DMS79 (cell line): ENCODE results near the gene GHR.
"Not testable (repeated sequence)": the region's sequence is repeated elsewhere in the genome, so short reads cannot be mapped to it uniquely, and the experiment has no call there.

Experiments
- DNase-seq: peaks from one replicate; lab custom pipeline; 2025; lab: John Stamatoyannopoulos, UW

Gene GHR

GRCh38 chr5:42645138-42645537, 221.9 kb downstream of the GHR start:
- no peak for DNase-seq

GRCh38 chr5:42648036-42648435, 224.8 kb downstream of the GHR start:
- DNase-seq: no peak

- DNase-seq: no peak
Observed at GRCh38 chr5:42648915-42649314, 225.7 kb downstream of the GHR start.

DNA sequence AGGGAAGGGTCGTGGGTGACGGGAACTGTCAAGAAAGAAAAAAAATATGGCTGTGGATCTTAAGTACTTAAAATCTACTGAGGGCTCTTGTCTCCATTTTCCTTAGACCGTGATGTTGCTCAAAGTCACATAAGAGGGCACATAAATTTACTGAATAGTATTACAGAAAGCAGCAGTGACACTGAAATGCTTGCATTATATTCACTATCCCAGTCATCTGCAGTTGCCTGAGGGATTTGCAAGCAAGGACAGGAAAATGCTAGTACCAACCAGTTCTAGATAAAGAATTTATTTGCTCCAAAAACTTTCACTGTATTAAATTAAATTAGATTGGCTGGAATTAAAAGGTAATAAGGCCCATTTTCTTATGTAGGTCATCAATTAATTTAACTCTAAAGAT, 226.8 kb downstream of the GHR start:
- DNase-seq: no peak

GRCh38 chr5:42653705-42654104, 230.5 kb downstream of the GHR start:
- no peak for DNase-seq

DNA sequence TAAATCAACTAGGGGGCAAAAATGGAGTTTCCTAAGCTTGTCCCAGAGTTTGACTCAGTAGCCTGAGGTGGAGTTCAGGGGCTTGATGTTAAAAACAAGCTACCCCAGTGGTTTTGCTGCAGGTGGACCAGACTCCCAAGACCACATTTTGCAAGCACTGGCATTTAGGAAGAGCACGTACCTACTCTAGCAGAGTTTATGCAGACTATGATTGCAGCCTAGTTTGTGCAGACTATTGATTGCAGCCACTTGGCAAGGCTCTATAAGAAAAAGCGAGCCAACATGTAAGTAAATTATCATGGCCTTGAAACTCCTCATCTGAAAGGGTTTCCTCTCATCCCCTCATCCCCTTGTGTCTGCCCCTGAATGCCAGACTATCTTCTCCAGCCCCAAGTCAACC, 231.4 kb downstream of the GHR start:
- no peak for DNase-seq

DNA sequence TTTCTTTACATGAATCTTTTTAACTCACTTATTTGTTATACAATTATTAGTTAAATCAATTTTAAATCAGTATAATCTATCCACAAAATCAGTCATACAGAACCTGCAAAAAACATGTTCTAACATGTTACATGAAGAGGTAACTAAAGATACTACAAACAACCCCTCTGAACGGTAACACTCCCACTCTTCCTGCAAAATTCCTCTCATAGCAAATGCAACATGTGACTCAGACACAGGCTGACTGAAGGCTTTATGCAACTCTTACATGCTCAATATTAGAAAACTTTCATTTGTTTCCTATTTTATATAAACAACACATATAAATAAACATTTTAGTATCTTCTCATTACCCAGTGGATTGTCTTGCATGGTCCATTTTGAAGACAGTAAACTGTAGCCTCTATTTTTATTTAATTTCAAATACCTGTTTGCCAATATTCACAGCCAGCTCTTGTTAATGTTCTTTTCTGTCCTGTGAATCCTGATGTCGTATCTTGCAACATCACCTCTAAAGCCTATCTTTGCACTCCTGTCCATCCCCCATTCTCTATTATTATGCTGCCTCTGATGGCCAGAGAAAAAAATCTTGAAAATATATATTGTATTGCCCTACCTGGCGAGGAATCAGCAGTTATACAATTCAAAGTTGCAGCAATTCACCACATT, 232.9 kb downstream of the GHR start:
- no peak for DNase-seq

DNA sequence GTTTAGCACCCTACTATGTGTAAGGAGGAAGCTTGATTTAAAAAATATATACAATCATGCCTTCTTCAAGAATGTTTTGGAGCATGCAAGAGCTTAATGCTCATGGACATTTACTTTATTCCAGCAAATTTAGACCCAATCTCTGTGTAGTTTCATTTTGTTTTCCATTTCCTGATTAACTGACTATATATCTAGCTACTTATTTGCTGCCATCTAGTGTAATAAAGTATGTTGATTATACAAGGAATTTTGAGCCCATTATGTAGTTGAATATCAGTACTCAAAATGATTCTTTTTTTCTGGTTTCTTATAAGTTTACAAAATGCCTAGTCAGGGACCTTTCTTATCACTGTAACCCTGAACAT, 233.4 kb downstream of the GHR start:
- DNase-seq: no peak

GRCh38 chr5:42659869-42660268, 236.6 kb downstream of the GHR start:
- not testable (repeated sequence) for DNase-seq

- DNase-seq: no peak
Observed at GRCh38 chr5:42665857-42666256, 242.6 kb downstream of the GHR start.

DNA sequence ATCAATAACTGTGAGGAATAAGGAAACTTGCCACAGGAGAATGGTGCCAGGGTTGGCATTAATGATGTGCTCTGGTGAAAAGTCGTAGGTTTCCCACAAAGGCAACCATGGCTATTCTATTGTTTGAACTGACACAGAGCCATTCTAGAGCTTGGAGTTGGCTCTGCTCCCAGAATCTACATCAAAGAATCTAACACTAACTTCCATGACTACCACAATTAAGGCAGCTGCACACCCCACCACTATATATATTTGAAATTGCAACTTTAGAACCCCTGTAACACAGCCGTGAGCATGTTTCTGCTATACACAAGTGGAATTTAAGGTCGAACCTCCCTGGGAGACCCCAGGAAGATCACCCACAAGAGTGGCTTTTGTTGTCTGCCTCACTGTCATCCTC, 243.6 kb downstream of the GHR start:
- DNase-seq: no peak

GRCh38 chr5:42668254-42668653, 245.0 kb downstream of the GHR start:
- DNase-seq: no peak

DNA sequence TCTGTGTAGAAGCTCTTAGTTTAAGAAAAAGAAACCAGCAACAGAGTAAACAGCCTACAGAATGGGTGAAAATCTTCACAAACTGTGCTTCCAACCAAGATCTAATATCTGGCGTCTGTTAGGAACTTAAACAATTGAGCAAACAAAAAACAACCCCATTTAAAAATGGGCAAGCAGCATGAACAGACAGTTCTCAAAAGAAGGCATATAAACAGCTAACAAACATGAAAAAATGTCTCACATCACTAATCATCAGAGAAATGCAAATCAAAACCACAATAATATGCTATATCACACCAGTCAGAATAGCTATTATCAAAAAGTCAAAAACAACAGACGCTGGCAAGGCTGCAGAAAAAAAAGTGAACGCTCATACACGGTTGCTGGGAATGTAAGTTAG, 249.7 kb downstream of the GHR start:
- no peak for DNase-seq

DNA sequence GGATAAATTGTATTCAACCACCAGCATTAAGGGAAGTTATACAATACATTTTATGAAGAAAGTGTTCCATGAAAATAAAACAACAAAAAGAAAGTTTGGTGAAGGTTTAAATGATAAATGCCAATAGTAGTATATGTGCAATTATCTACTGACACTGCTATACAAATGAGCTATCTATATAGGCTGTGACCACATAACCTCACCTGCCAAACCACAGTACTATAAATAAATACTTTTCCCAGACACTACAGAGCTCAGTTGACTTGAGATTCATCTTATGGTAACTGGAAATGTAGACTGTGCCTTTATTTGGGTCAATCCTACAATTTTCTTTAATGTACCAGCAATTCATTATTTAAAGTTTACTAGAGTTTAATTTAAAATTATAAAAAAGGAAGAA, 252.4 kb downstream of the GHR start:
- no peak for DNase-seq

GRCh38 chr5:42676362-42676761, 253.1 kb downstream of the GHR start:
- DNase-seq: no peak

DNA sequence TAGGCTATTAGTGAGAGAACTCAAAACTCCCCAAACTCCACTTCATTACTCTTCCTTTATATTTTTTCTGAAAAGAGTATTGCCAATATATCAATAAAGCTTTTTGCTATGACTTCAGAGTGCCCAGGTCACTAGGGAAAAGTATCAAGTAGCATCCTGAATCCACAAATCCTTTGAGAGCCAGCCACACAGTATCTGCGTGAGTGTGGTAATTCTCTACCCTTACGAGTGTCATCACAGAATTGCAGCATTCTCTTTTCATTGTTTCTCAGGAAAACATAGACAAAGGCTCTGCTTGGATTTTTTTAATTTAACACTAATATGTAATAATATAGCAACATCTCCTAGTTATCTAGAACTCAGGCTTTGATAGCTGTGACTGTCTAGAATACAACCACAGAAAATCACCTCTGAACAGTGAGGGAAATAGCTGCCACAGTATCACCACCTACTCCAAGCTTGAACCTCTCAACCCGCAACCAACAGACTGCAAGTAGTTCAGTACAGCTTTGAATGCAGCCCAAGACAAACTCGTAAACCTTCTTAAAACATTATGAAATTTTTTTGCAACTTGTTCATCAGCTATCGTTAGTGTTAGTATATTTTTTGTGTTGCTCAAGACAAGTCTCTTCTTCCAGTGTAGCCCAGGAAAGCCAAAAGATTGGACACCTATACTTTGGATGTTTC, 254.1 kb downstream of the GHR start:
- DNase-seq: no peak

DNA sequence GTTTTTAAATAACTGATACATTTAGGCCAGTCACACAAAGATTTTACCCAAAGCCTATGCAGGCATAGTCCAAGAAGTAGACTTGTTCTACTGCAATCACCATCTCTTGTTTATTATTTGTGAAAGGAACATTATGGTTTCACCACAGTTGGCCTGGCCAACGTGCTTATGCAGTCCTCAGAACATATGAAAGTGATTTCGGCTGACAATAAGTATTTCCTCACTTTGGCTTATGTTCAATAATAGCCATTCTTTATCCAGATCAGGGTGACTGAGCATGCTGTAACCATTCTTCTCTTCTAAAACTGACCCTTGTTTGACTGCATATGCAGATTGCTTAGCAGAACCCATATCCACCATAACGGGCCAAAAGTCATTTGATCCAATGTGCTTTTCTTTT, 256.8 kb downstream of the GHR start:
- DNase-seq: no peak

DNA sequence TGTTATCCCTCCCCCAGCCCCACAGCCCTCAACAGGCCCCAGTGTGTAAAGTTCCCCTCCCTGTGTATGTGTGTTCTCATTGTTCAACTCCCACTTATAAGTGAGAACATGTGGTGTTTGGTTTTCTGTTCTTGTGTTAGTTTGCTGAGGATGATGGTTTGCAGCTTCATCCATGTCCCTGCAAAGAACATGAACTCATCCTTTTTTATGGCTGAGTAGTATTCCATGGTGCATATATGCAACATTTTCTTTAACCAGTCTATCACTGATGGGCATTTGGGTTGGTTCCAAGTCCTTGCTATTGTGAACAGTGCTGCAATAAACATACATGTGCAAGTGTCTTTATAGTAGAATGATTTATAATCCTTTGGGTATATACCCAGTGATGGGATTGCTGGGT, 261.8 kb downstream of the GHR start:
- not testable (repeated sequence) for DNase-seq

DNA sequence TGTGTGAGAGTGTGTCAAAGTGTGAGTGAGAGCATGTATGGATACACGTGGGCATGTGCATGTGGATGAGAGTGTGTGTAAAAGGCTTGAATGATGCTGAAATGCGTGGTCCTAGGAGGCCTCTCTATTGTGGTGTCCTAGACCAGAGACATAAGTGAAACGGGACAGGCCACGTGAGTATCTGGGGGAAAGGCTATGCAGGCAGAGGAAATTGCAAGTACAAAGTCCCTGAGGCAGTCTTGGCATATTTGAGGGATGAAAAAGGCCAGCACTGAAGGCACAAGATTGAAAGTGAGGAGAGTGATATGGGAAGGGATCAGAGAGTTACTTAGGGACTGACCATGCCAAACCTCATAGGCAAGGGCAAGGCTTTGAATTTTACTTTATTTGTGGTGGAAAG, 266.2 kb downstream of the GHR start:
- no peak for DNase-seq

GRCh38 chr5:42691413-42691937, 268.2 kb downstream of the GHR start:
- no peak for DNase-seq

GRCh38 chr5:42701351-42702059, 278.3 kb downstream of the GHR start:
- DNase-seq: no peak

- no peak for DNase-seq
Observed at GRCh38 chr5:42703238-42703637, 280.0 kb downstream of the GHR start.

DNA sequence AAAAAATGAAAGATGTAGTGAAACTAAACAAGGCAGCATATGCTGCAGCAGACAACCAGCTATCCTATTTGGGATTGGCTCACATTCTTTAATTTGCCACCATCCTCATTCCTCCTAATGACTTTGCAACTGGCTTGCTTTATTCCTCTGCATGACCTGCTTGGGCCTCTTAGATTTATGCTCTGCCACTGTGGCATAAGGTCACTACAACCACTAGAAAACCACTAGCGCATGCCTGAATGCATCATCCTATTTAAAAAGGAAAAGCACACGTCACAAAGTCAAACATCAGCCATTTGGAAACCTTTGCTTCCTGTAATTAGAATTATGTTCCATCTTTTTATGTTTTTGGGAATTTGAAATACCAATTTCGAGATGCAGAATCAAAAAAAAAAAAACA, 292.5 kb downstream of the GHR start:
- no peak for DNase-seq
